Measurements from ENCODE around the gene ADPRS. TPM values are rescaled to one million over a fixed set of nuclear protein-coding genes. Genes with fewer than 3 reads are reported as not detected.

The ADPRS gene
- total and polyA plus RNA-seq, 4 experiments from 2014 or later, result 25.7 to 31.5 (median 27.7) TPM

- no peak overlapping the region for H3K27ac ChIP-seq (ENCODE audit: low read depth, low read length)
- Mint-ChIP-seq H3K9me3 (no peaks in the 10 kb centered on the region), H3K27ac (peak overlapping the region in 1 of 7 donors; percentile 36), H3K4me3 (no peak overlapping the region), H3K4me1 (peaks cover 0 to 7% (median 2%) of the 10 kb centered on the region in 4 donors), H3K27me3 (peaks cover 1 to 2% of the 10 kb centered on the region in 2 donors), H3K36me3 (no peaks in the 10 kb centered on the region)
- intact Hi-C loops (cut with micrococcal nuclease), result no loop called here
- no peaks in the 10 kb centered on the region for H3K27me3 ChIP-seq (ENCODE audit: insufficient read depth, low read length)
- DNase-seq, result no peak
- ChIA-PET CTCF (ENCODE audit: partially characterized antibody) (no interaction called here), POLR2A (ENCODE audit: partially characterized antibody) (no interaction called here)
- no peaks in the 10 kb centered on the region for H3K9me3 ChIP-seq (ENCODE audit: control insufficient read depth in 1 of 2, low read length in 2 of 2)
- no peaks in the 10 kb centered on the region for H3K36me3 ChIP-seq (ENCODE audit: insufficient read depth, low read length)
- no peaks in the 10 kb centered on the region for H3K4me1 ChIP-seq (ENCODE audit: insufficient read depth, low read length)
- H3K4me3 ChIP-seq (ENCODE audit: low read length in 2 of 2), result no peak overlapping the region
Observed at GRCh38 chr1:36115931-36116330, 27.2 kb downstream of the ADPRS start.

GRCh38 chr1:36116901-36117300 is 28.2 kb downstream of the ADPRS start:
- H3K9me3 ChIP-seq (ENCODE audit: control insufficient read depth in 1 of 2, low read length in 2 of 2), result no peaks in the 10 kb centered on the region
- Mint-ChIP-seq H3K4me1 (peaks cover 0 to 1% (median 0%) of the 10 kb centered on the region in 4 donors), H3K36me3 (no peaks in the 10 kb centered on the region), H3K4me3 (no peak overlapping the region), H3K9me3 (no peaks in the 10 kb centered on the region), H3K27ac (peak overlapping the region in 2 of 7 donors; percentile 4 to 67), H3K27me3 (peaks cover 4 to 5% of the 10 kb centered on the region in 2 donors)
- intact Hi-C loops (cut with micrococcal nuclease), result no loop called here
- H3K27ac ChIP-seq (ENCODE audit: low read depth, low read length), result no peak overlapping the region
- H3K36me3 ChIP-seq (ENCODE audit: insufficient read depth, low read length), result no peaks in the 10 kb centered on the region
- no peak for DNase-seq
- ChIA-PET CTCF (ENCODE audit: partially characterized antibody) (no interaction called here), POLR2A (ENCODE audit: partially characterized antibody) (no interaction called here)
- no peak overlapping the region for H3K4me3 ChIP-seq (ENCODE audit: low read length in 2 of 2)
- no peaks in the 10 kb centered on the region for H3K4me1 ChIP-seq (ENCODE audit: insufficient read depth, low read length)
- no peaks in the 10 kb centered on the region for H3K27me3 ChIP-seq (ENCODE audit: insufficient read depth, low read length)

GRCh38 chr1:36118447-36119204 is 29.9 kb downstream of the ADPRS start:
- no peaks in the 10 kb centered on the region for H3K4me1 ChIP-seq (ENCODE audit: insufficient read depth, low read length)
- H3K27me3 ChIP-seq (ENCODE audit: insufficient read depth, low read length), result peaks cover 6% of the 10 kb centered on the region
- H3K4me3 ChIP-seq (ENCODE audit: low read length in 2 of 2), result no peak overlapping the region
- Mint-ChIP-seq H3K27ac (no peak overlapping the region), H3K4me3 (no peak overlapping the region), H3K9me3 (no peaks in the 10 kb centered on the region), H3K36me3 (no peaks in the 10 kb centered on the region), H3K4me1 (peaks cover 4 to 9% (median 6%) of the 10 kb centered on the region in 4 donors), H3K27me3 (peaks cover 17 to 22% of the 10 kb centered on the region in 2 donors)
- ChIA-PET POLR2A (ENCODE audit: partially characterized antibody) (no interaction called here), CTCF (ENCODE audit: partially characterized antibody) (interaction anchor here (0.8 to 1.0 kb wide), 2 partner anchors 16 to 17 kb away, joined by 3 read pairs; no protein-coding TSS in a partner anchor)
- H3K9me3 ChIP-seq (ENCODE audit: control insufficient read depth in 1 of 2, low read length in 2 of 2), result no peaks in the 10 kb centered on the region
- H3K36me3 ChIP-seq (ENCODE audit: insufficient read depth, low read length), result no peaks in the 10 kb centered on the region
- no peak overlapping the region for H3K27ac ChIP-seq (ENCODE audit: low read depth, low read length)
- intact Hi-C loops (cut with micrococcal nuclease), result no loop called here
- no peak for DNase-seq

GRCh38 chr1:36119456-36119855 is 30.8 kb downstream of the ADPRS start:
- intact Hi-C loops (cut with micrococcal nuclease), result no loop called here
- no peak for DNase-seq
- no peaks in the 10 kb centered on the region for H3K36me3 Mint-ChIP-seq

GRCh38 chr1:36122062-36123030 is 33.7 kb downstream of the ADPRS start:
- Mint-ChIP-seq H3K9me3 (no peaks in the 10 kb centered on the region), H3K36me3 (no peaks in the 10 kb centered on the region), H3K27ac (no peak overlapping the region), H3K4me1 (peaks cover 10 to 16% (median 13%) of the 10 kb centered on the region in 4 donors), H3K4me3 (no peak overlapping the region), H3K27me3 (peaks cover 37 to 39% of the 10 kb centered on the region in 2 donors)
- no peaks in the 10 kb centered on the region for H3K36me3 ChIP-seq (ENCODE audit: insufficient read depth, low read length)
- H3K4me1 ChIP-seq (ENCODE audit: insufficient read depth, low read length), result no peaks in the 10 kb centered on the region
- H3K9me3 ChIP-seq (ENCODE audit: control insufficient read depth in 1 of 2, low read length in 2 of 2), result no peaks in the 10 kb centered on the region
- ChIA-PET POLR2A (ENCODE audit: partially characterized antibody) (no interaction called here), CTCF (ENCODE audit: partially characterized antibody) (interaction anchor here (2.3 kb wide), 1 partner anchor 13 kb away, joined by 6 read pairs; no protein-coding TSS in a partner anchor)
- intact Hi-C loops (cut with micrococcal nuclease), result no loop called here
- no peak for DNase-seq
- H3K27me3 ChIP-seq (ENCODE audit: insufficient read depth, low read length), result peaks cover 21% of the 10 kb centered on the region
- H3K27ac ChIP-seq (ENCODE audit: low read depth, low read length), result no peak overlapping the region
- H3K4me3 ChIP-seq (ENCODE audit: low read length in 2 of 2), result no peak overlapping the region

More at GRCh38 chr1:36119456-36119855, 30.8 kb downstream of the ADPRS start:
- Histone ChIP-seq H3K27me3 (ENCODE audit: insufficient read depth, low read length) (peaks cover 14% of the 10 kb centered on the region), H3K4me3 (ENCODE audit: low read length in 2 of 2) (no peak overlapping the region), H3K9me3 (ENCODE audit: control insufficient read depth in 1 of 2, low read length in 2 of 2) (no peaks in the 10 kb centered on the region), H3K27ac (ENCODE audit: low read depth, low read length) (no peak overlapping the region), H3K36me3 (ENCODE audit: insufficient read depth, low read length) (no peaks in the 10 kb centered on the region), H3K4me1 (ENCODE audit: insufficient read depth, low read length) (no peaks in the 10 kb centered on the region)
- POLR2A ChIA-PET (ENCODE audit: partially characterized antibody), result no interaction called here
- H3K4me1 Mint-ChIP-seq, result peaks cover 4 to 14% (median 7%) of the 10 kb centered on the region in 4 donors
- peaks cover 23 to 30% of the 10 kb centered on the region in 2 donors for H3K27me3 Mint-ChIP-seq
- H3K27ac Mint-ChIP-seq, result no peak overlapping the region
- H3K4me3 Mint-ChIP-seq, result no peak overlapping the region
- no peaks in the 10 kb centered on the region for H3K9me3 Mint-ChIP-seq
- CTCF ChIA-PET (ENCODE audit: partially characterized antibody), result interaction anchor here (1.0 kb wide), 1 partner anchor 16 kb away, joined by 3 read pairs; no protein-coding TSS in a partner anchor

- H3K27me3 ChIP-seq (ENCODE audit: insufficient read depth, low read length), result peaks cover 21% of the 10 kb centered on the region
- Mint-ChIP-seq H3K4me1 (peaks cover 10 to 16% (median 13%) of the 10 kb centered on the region in 4 donors), H3K4me3 (peak overlapping the region in 3 of 8 donors; percentile 1 to 5 (median 4)), H3K9me3 (no peaks in the 10 kb centered on the region), H3K27ac (peak overlapping the region in 1 of 7 donors; percentile 1), H3K27me3 (peaks cover 37 to 39% of the 10 kb centered on the region in 2 donors), H3K36me3 (no peaks in the 10 kb centered on the region)
- no peak for DNase-seq
- H3K9me3 ChIP-seq (ENCODE audit: control insufficient read depth in 1 of 2, low read length in 2 of 2), result no peaks in the 10 kb centered on the region
- no peaks in the 10 kb centered on the region for H3K36me3 ChIP-seq (ENCODE audit: insufficient read depth, low read length)
- ChIA-PET CTCF (ENCODE audit: partially characterized antibody) (interaction anchor here (2.3 kb wide), 1 partner anchor 12 kb away, joined by 6 read pairs; no protein-coding TSS in a partner anchor), POLR2A (ENCODE audit: partially characterized antibody) (no interaction called here)
- no peaks in the 10 kb centered on the region for H3K4me1 ChIP-seq (ENCODE audit: insufficient read depth, low read length)
- H3K27ac ChIP-seq (ENCODE audit: low read depth, low read length), result no peak overlapping the region
- no peak overlapping the region for H3K4me3 ChIP-seq (ENCODE audit: low read length in 2 of 2)
- intact Hi-C loops (cut with micrococcal nuclease), result no loop called here
Observed at GRCh38 chr1:36123356-36123755, 34.7 kb downstream of the ADPRS start.

Measured in CD4-positive, alpha-beta memory T cell (primary cell).